ENCODE measurements around the gene C9orf40. TPM values are rescaled to one million over a fixed set of nuclear protein-coding genes. Genes with fewer than 3 reads are reported as not detected.

C9orf40 gene, protein sequence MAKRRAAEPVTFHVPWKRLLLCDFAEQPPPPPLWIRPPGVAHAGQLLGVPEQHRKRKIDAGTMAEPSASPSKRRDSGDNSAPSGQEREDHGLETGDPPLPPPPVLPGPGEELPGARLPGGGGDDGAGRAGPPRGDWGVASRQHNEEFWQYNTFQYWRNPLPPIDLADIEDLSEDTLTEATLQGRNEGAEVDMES
- total RNA-seq, result 10 to 100 TPM; 20.1 to 22.2 TPM

DNA sequence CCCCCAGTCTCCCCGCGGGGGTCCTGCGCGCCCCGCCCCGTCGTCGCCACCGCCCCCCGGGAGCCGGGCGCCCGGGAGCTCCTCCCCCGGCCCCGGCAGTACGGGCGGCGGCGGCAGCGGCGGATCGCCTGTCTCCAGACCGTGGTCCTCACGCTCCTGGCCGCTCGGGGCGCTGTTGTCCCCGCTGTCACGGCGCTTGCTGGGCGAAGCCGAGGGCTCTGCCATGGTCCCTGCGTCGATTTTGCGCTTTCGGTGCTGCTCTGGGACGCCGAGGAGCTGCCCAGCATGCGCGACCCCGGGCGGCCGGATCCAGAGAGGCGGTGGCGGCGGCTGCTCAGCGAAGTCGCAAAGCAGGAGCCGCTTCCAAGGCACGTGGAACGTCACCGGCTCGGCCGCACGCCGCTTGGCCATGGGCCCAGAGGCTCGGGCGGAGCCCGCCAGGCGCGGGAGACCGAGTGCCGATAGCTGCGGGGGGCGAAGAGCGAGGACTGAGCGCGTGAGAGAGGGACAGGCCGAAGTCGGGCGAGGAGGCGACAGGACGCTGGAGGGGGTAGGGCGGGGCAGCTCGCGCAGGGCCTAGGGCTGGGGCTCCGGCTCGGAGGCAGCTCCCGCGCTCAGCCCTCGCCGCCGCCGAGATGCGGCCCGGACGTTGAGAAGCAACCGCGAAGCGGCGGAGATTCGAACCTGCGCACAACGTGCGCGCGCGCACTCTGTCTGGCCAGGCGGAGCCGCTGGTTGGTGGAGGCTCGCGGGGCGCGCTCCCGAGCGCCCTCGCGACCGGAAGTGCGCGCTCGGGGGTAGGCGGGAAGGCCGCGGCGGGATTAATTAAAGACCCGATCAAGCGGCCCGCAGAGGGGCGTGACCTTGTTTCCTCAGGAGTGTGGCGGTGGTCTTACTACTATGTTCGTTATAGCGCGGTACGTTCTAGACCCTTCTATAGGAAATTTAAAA, at the start of gene C9orf40:
Gene C9orf40, minus strand, starts transcription at position 712 of the 951 bp plus-strand sequence. Its CDS starts 301 bp downstream, at position 411.
- Mint-ChIP-seq H3K36me3 (ENCODE audit: low read depth) (peaks cover 11% of the 10 kb centered on the region), H3K4me3 (peak within 1 kb of the TSS; percentile 86), H3K4me1 (peaks cover 48% of the 10 kb centered on the region), H3K27me3 (no peaks in the 10 kb centered on the region), H3K9me3 (no peaks in the 10 kb centered on the region), H3K27ac (peak within 1 kb of the TSS; percentile 94)
- peak; percentile 91 for DNase-seq
- CTCF ChIA-PET, result interaction anchor here (0.6 to 3.9 kb wide), 33 partner anchors 9 to 233 kb away, joined by 3 to 22 read pairs (median 5); partner anchors contain the start of genes CARNMT1 and TRPM6
- POLR2A ChIA-PET, result interaction anchor here (0.5 to 0.6 kb wide), 4 partner anchors 68 to 81 kb away, joined by 3 to 4 read pairs (median 3); partner anchors contain the start of gene CARNMT1

DNA sequence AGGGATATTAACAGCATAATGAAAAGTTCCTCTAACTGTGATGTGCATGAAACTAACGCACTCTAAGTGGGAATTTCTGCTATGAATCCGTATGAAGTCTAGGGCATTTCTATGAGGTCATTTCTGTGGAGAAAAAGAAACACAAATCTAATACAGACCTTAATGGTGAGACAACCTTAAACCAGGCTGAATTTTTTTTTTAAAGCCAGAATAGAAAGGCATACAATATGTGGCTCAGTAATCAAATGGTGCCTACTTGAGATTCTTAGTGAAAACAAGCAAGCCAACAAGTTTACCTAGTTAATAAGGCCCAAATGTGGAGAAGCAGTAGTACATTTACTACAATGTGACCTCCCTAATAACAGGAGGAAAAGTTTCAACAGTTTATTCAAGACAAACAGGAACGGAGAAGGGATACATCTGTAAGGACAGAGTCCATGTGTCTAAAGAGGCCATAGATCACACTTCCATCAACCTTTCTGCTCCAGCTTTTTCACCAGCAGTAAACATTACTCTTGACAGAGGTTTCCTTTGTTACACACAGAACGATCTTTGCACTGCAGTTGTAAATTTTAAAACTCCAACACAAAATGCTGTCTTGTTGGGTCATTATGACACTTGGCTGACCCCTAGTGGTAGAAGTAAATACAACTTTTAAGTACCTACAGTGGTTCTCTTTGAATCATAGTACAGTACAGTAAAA, 49.2 kb upstream of the C9orf40 start:
- peak; percentile 38 for DNase-seq
- Mint-ChIP-seq H3K27ac (no peak overlapping the region), H3K36me3 (ENCODE audit: low read depth) (peaks cover 12% of the 10 kb centered on the region), H3K4me1 (peaks cover 3% of the 10 kb centered on the region), H3K27me3 (no peaks in the 10 kb centered on the region), H3K4me3 (no peak overlapping the region), H3K9me3 (no peaks in the 10 kb centered on the region)
- CTCF ChIA-PET, result interaction anchor here (0.9 to 1.7 kb wide), 3 partner anchors 48 to 228 kb away, joined by 3 to 4 read pairs (median 3); no protein-coding TSS in a partner anchor
- POLR2A ChIA-PET, result no interaction called here

GRCh38 chr9:75000835-75001234, 48.1 kb upstream of the C9orf40 start:
- H3K4me3 Mint-ChIP-seq, result no peak overlapping the region
- H3K27ac Mint-ChIP-seq, result no peak overlapping the region
- DNase-seq, result no peak
- ChIA-PET POLR2A (no interaction called here), CTCF (interaction anchor here (0.5 to 1.0 kb wide), 2 partner anchors 45 to 225 kb away, joined by 3 to 5 read pairs; no protein-coding TSS in a partner anchor)
- no peaks in the 10 kb centered on the region for H3K27me3 Mint-ChIP-seq
- peaks cover 13% of the 10 kb centered on the region for H3K36me3 Mint-ChIP-seq (ENCODE audit: low read depth)
- H3K4me1 Mint-ChIP-seq, result peaks cover 3% of the 10 kb centered on the region
- H3K9me3 Mint-ChIP-seq, result no peaks in the 10 kb centered on the region

- Mint-ChIP-seq H3K27me3 (no peaks in the 10 kb centered on the region), H3K4me1 (peaks cover 3% of the 10 kb centered on the region), H3K27ac (no peak overlapping the region), H3K4me3 (no peak overlapping the region), H3K36me3 (ENCODE audit: low read depth) (peaks cover 8% of the 10 kb centered on the region), H3K9me3 (no peaks in the 10 kb centered on the region)
- no peak for DNase-seq
- CTCF ChIA-PET, result interaction anchor here (0.5 to 0.7 kb wide), 2 partner anchors 33 to 206 kb away, joined by 3 read pairs; partner anchors contain the start of gene C9orf40
- POLR2A ChIA-PET, result no interaction called here
These were observed 32.3 kb upstream of the C9orf40 start for GRCh38 chr9:74985041-74985440.

GRCh38 chr9:74983709-74984108, 31.0 kb upstream of the C9orf40 start:
- no peaks in the 10 kb centered on the region for H3K27me3 Mint-ChIP-seq
- H3K4me1 Mint-ChIP-seq, result peaks cover 3% of the 10 kb centered on the region
- H3K27ac Mint-ChIP-seq, result no peak overlapping the region
- ChIA-PET POLR2A (no interaction called here), CTCF (no interaction called here)
- H3K9me3 Mint-ChIP-seq, result no peaks in the 10 kb centered on the region
- peaks cover 10% of the 10 kb centered on the region for H3K36me3 Mint-ChIP-seq (ENCODE audit: low read depth)
- DNase-seq, result no peak
- H3K4me3 Mint-ChIP-seq, result no peak overlapping the region

GRCh38 chr9:74979844-74980243, 27.1 kb upstream of the C9orf40 start:
- no peak overlapping the region for H3K27ac Mint-ChIP-seq
- H3K27me3 Mint-ChIP-seq, result no peaks in the 10 kb centered on the region
- H3K9me3 Mint-ChIP-seq, result peaks cover under 1% of the 10 kb centered on the region
- no peak overlapping the region for H3K4me3 Mint-ChIP-seq
- DNase-seq, result no peak
- ChIA-PET CTCF (interaction anchor here (1.0 to 1.2 kb wide), 2 partner anchors 19 to 26 kb away, joined by 3 read pairs; no protein-coding TSS in a partner anchor), POLR2A (no interaction called here)
- no peaks in the 10 kb centered on the region for H3K4me1 Mint-ChIP-seq
- peaks cover 25% of the 10 kb centered on the region for H3K36me3 Mint-ChIP-seq (ENCODE audit: low read depth)

GRCh38 chr9:74977287-74977686, 24.6 kb upstream of the C9orf40 start:
- Mint-ChIP-seq H3K27ac (peak overlapping the region; percentile 44), H3K27me3 (no peaks in the 10 kb centered on the region), H3K36me3 (ENCODE audit: low read depth) (peaks cover 29% of the 10 kb centered on the region), H3K4me1 (peaks cover 4% of the 10 kb centered on the region), H3K9me3 (peaks cover 4% of the 10 kb centered on the region), H3K4me3 (no peak overlapping the region)
- ChIA-PET CTCF (interaction anchor here (1.2 kb wide), 1 partner anchor 25 kb away, joined by 4 read pairs; no protein-coding TSS in a partner anchor), POLR2A (no interaction called here)
- DNase-seq, result no peak

- Mint-ChIP-seq H3K9me3 (peaks cover 7% of the 10 kb centered on the region), H3K4me3 (no peak overlapping the region), H3K4me1 (peaks cover 4% of the 10 kb centered on the region), H3K27ac (no peak overlapping the region), H3K27me3 (no peaks in the 10 kb centered on the region), H3K36me3 (ENCODE audit: low read depth) (peaks cover 29% of the 10 kb centered on the region)
- no peak for DNase-seq
- ChIA-PET CTCF (no interaction called here), POLR2A (no interaction called here)
These were observed 22.8 kb upstream of the C9orf40 start for GRCh38 chr9:74975538-74975937.

DNA sequence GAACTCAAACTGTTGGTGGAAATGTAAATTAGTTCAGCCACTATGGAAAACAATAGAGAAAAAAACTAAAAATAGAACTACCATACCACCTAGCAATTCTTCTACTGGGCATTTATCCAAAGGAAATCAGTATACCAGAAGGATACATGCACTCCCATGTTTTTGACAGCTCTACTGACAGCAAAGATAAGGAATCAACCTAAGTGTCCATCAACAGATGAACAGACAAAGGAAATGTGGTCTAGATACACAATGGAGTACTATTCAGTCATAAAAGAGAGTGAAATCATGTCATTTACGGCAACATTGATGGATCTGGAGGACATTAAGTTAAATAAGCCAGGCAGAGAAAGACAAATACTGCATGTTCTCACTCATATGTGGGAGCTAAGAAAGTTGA, 21.8 kb upstream of the C9orf40 start:
- H3K9me3 Mint-ChIP-seq, result peaks cover 7% of the 10 kb centered on the region
- CTCF ChIA-PET, result interaction anchor here (0.6 kb wide), 1 partner anchor 17 kb away, joined by 3 read pairs; no protein-coding TSS in a partner anchor
- H3K27ac Mint-ChIP-seq, result no peak overlapping the region
- peaks cover 4% of the 10 kb centered on the region for H3K4me1 Mint-ChIP-seq
- POLR2A ChIA-PET, result no interaction called here
- no peak for DNase-seq
- no peak overlapping the region for H3K4me3 Mint-ChIP-seq
- H3K36me3 Mint-ChIP-seq (ENCODE audit: low read depth), result peaks cover 26% of the 10 kb centered on the region
- H3K27me3 Mint-ChIP-seq, result no peaks in the 10 kb centered on the region

DNA sequence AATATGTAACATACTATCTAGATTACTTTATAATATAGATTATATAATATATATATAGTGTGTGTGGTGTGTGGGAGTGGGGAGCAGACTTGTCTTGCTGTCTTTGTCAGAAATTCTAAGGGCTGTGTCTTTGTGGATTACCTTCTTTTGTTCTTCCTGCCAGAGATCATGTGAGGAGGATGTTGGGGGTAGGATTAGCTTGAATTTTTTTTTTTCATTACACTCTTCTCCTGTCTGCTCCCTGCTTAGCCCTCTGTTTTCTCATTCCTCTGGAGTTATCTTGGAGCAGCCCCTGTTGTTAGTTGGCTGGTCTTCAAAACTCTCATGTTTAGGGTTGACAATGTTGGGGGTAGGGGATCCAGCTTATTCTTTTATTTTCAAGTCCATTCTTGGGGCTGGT, 21.0 kb upstream of the C9orf40 start:
- peaks cover 26% of the 10 kb centered on the region for H3K36me3 Mint-ChIP-seq (ENCODE audit: low read depth)
- peaks cover 7% of the 10 kb centered on the region for H3K9me3 Mint-ChIP-seq
- H3K4me1 Mint-ChIP-seq, result peaks cover 4% of the 10 kb centered on the region
- ChIA-PET POLR2A (no interaction called here), CTCF (interaction anchor here (0.6 to 1.2 kb wide), 3 partner anchors 18 to 201 kb away, joined by 3 read pairs; no protein-coding TSS in a partner anchor)
- H3K4me3 Mint-ChIP-seq, result no peak overlapping the region
- no peak overlapping the region for H3K27ac Mint-ChIP-seq
- no peaks in the 10 kb centered on the region for H3K27me3 Mint-ChIP-seq
- no peak for DNase-seq

- H3K4me3 Mint-ChIP-seq, result no peak overlapping the region
- DNase-seq, result no peak
- H3K4me1 Mint-ChIP-seq, result no peaks in the 10 kb centered on the region
- peaks cover 30% of the 10 kb centered on the region for H3K9me3 Mint-ChIP-seq
- H3K27ac Mint-ChIP-seq, result no peak overlapping the region
- H3K27me3 Mint-ChIP-seq, result no peaks in the 10 kb centered on the region
- ChIA-PET POLR2A (no interaction called here), CTCF (no interaction called here)
- H3K36me3 Mint-ChIP-seq (ENCODE audit: low read depth), result peaks cover 29% of the 10 kb centered on the region
These were observed 10.3 kb upstream of the C9orf40 start for GRCh38 chr9:74963056-74963455.

GRCh38 chr9:74961496-74961895, 8.8 kb upstream of the C9orf40 start:
- peaks cover 28% of the 10 kb centered on the region for H3K9me3 Mint-ChIP-seq
- H3K27ac Mint-ChIP-seq, result no peak overlapping the region
- no peak for DNase-seq
- POLR2A ChIA-PET, result no interaction called here
- CTCF ChIA-PET, result interaction anchor here (1.0 to 2.5 kb wide), 2 partner anchors 9 to 18 kb away, joined by 3 to 10 read pairs; partner anchors contain the start of gene C9orf40
- H3K27me3 Mint-ChIP-seq, result no peaks in the 10 kb centered on the region
- peaks cover 29% of the 10 kb centered on the region for H3K36me3 Mint-ChIP-seq (ENCODE audit: low read depth)
- H3K4me1 Mint-ChIP-seq, result peaks cover 1% of the 10 kb centered on the region
- H3K4me3 Mint-ChIP-seq, result no peak overlapping the region

Measured in activated CD4-positive, alpha-beta T cell treated with anti-CD3 and anti-CD28 coated beads, Interleukin-2, amount 10 ng/mL, durations not matched to agents 7 days and 5 days (primary cell).